ENCODE data around the gene KRTAP12-2. TPM values are rescaled to one million over a fixed set of nuclear protein-coding genes. Genes with fewer than 3 reads are reported as not detected.
"Not testable (repeated sequence)": the region's sequence is repeated elsewhere in the genome, so short reads cannot be mapped to it uniquely, and the experiment has no call there.

Gene KRTAP12-2
- polyA plus RNA-seq, 2 donors = not detected

GRCh38 chr21:44644878-44645277 is 21.8 kb downstream of the KRTAP12-2 start:
- no peak overlapping the region for H3K4me3 ChIP-seq (ENCODE audit: low read depth in 1 of 2, low read length in 2 of 2)
- no peak overlapping the region for H3K27ac ChIP-seq (ENCODE audit: low read depth in 2 of 2, low read length in 1 of 2)
- peaks cover 0 to 7% of the 10 kb centered on the region in 2 donors for H3K9me3 ChIP-seq (ENCODE audit: control insufficient read depth in 2 of 2, insufficient read depth in 1 of 2, low read depth in 1 of 2, low read length in 1 of 2)
- no peaks in the 10 kb centered on the region for H3K27me3 ChIP-seq (ENCODE audit: control insufficient read depth in 1 of 2, insufficient read depth in 2 of 2, low read length in 2 of 2)
- H3K36me3 ChIP-seq (ENCODE audit: control insufficient read depth in 2 of 2, insufficient read depth in 2 of 2, low read length in 1 of 2) = no peaks in the 10 kb centered on the region
- H3K4me1 ChIP-seq (ENCODE audit: control insufficient read depth in 2 of 2, insufficient read depth in 2 of 2, low read length in 1 of 2) = no peaks in the 10 kb centered on the region
- 44 to 48% methylated on average over 2 of the region's 2 CpGs for whole genome bisulfite sequencing, 2 donors

- Histone ChIP-seq H3K4me3 (ENCODE audit: low read depth in 1 of 2, low read length in 2 of 2) (no peak overlapping the region), H3K36me3 (ENCODE audit: control insufficient read depth in 2 of 2, insufficient read depth in 2 of 2, low read length in 1 of 2) (no peaks in the 10 kb centered on the region), H3K4me1 (ENCODE audit: control insufficient read depth in 2 of 2, insufficient read depth in 2 of 2, low read length in 1 of 2) (no peaks in the 10 kb centered on the region), H3K9me3 (ENCODE audit: control insufficient read depth in 2 of 2, insufficient read depth in 1 of 2, low read depth in 1 of 2, low read length in 1 of 2) (peaks cover 0 to 7% of the 10 kb centered on the region in 2 donors), H3K27ac (ENCODE audit: low read depth in 2 of 2, low read length in 1 of 2) (no peak overlapping the region), H3K27me3 (ENCODE audit: control insufficient read depth in 1 of 2, insufficient read depth in 2 of 2, low read length in 2 of 2) (no peaks in the 10 kb centered on the region)
- WGBS, 2 donors = 62 to 64% methylated on average over 14 of the region's 14 CpGs
Observed at GRCh38 chr21:44643741-44644310, 22.9 kb downstream of the KRTAP12-2 start.

- peaks cover 0 to 5% of the 10 kb centered on the region in 2 donors for H3K27me3 ChIP-seq (ENCODE audit: control insufficient read depth in 1 of 2, insufficient read depth in 2 of 2, low read length in 2 of 2)
- no peaks in the 10 kb centered on the region for H3K4me1 ChIP-seq (ENCODE audit: control insufficient read depth in 2 of 2, insufficient read depth in 2 of 2, low read length in 1 of 2)
- H3K4me3 ChIP-seq (ENCODE audit: low read depth in 1 of 2, low read length in 2 of 2) = no peak overlapping the region
- WGBS, 2 donors = 80 to 88% methylated on average over 5 of the region's 5 CpGs
- H3K9me3 ChIP-seq (ENCODE audit: control insufficient read depth in 2 of 2, insufficient read depth in 1 of 2, low read depth in 1 of 2, low read length in 1 of 2) = peaks cover 0 to 7% of the 10 kb centered on the region in 2 donors
- no peak overlapping the region for H3K27ac ChIP-seq (ENCODE audit: low read depth in 2 of 2, low read length in 1 of 2)
- H3K36me3 ChIP-seq (ENCODE audit: control insufficient read depth in 2 of 2, insufficient read depth in 2 of 2, low read length in 1 of 2) = no peaks in the 10 kb centered on the region
Observed at GRCh38 chr21:44640761-44641160, 26.0 kb downstream of the KRTAP12-2 start.

- Histone ChIP-seq H3K27ac (ENCODE audit: low read depth in 2 of 2, low read length in 1 of 2) (no peak overlapping the region), H3K9me3 (ENCODE audit: control insufficient read depth in 2 of 2, insufficient read depth in 1 of 2, low read depth in 1 of 2, low read length in 1 of 2) (peaks cover 0 to 7% of the 10 kb centered on the region in 2 donors), H3K4me3 (ENCODE audit: low read depth in 1 of 2, low read length in 2 of 2) (no peak overlapping the region), H3K27me3 (ENCODE audit: control insufficient read depth in 1 of 2, insufficient read depth in 2 of 2, low read length in 2 of 2) (peaks cover 0 to 5% of the 10 kb centered on the region in 2 donors), H3K4me1 (ENCODE audit: control insufficient read depth in 2 of 2, insufficient read depth in 2 of 2, low read length in 1 of 2) (no peaks in the 10 kb centered on the region), H3K36me3 (ENCODE audit: control insufficient read depth in 2 of 2, insufficient read depth in 2 of 2, low read length in 1 of 2) (no peaks in the 10 kb centered on the region)
- 76 to 85% methylated on average over 12 of the region's 12 CpGs for WGBS, 2 donors
Observed at GRCh38 chr21:44639331-44639655, 27.4 kb downstream of the KRTAP12-2 start.

GRCh38 chr21:44638506-44639330 is 28.0 kb downstream of the KRTAP12-2 start:
- H3K27me3 ChIP-seq (ENCODE audit: control insufficient read depth in 1 of 2, insufficient read depth in 2 of 2, low read length in 2 of 2); H3K36me3 ChIP-seq (ENCODE audit: control insufficient read depth in 2 of 2, insufficient read depth in 2 of 2, low read length in 1 of 2); H3K9me3 ChIP-seq (ENCODE audit: control insufficient read depth in 2 of 2, insufficient read depth in 1 of 2, low read depth in 1 of 2, low read length in 1 of 2); H3K4me1 ChIP-seq (ENCODE audit: control insufficient read depth in 2 of 2, insufficient read depth in 2 of 2, low read length in 1 of 2); H3K27ac ChIP-seq (ENCODE audit: low read depth in 2 of 2, low read length in 1 of 2); H3K4me3 ChIP-seq (ENCODE audit: low read depth in 1 of 2, low read length in 2 of 2): not testable (repeated sequence)
- WGBS, 2 donors = 79 to 84% methylated on average over 17 to 21 of the region's 21 CpGs

GRCh38 chr21:44637851-44638348 is 28.8 kb downstream of the KRTAP12-2 start:
- H3K27me3 ChIP-seq (ENCODE audit: control insufficient read depth in 1 of 2, insufficient read depth in 2 of 2, low read length in 2 of 2); H3K27ac ChIP-seq (ENCODE audit: low read depth in 2 of 2, low read length in 1 of 2); H3K36me3 ChIP-seq (ENCODE audit: control insufficient read depth in 2 of 2, insufficient read depth in 2 of 2, low read length in 1 of 2); H3K4me1 ChIP-seq (ENCODE audit: control insufficient read depth in 2 of 2, insufficient read depth in 2 of 2, low read length in 1 of 2); H3K9me3 ChIP-seq (ENCODE audit: control insufficient read depth in 2 of 2, insufficient read depth in 1 of 2, low read depth in 1 of 2, low read length in 1 of 2); H3K4me3 ChIP-seq (ENCODE audit: low read depth in 1 of 2, low read length in 2 of 2): not testable (repeated sequence)
- 64 to 65% methylated on average over 8 to 12 of the region's 12 CpGs for whole genome bisulfite sequencing, 2 donors

- Histone ChIP-seq H3K27ac (ENCODE audit: low read depth in 2 of 2, low read length in 1 of 2) (no peak within 1 kb of the TSS), H3K36me3 (ENCODE audit: control insufficient read depth in 2 of 2, insufficient read depth in 2 of 2, low read length in 1 of 2) (no peaks in the 10 kb centered on the region), H3K4me1 (ENCODE audit: control insufficient read depth in 2 of 2, insufficient read depth in 2 of 2, low read length in 1 of 2) (no peaks in the 10 kb centered on the region), H3K27me3 (ENCODE audit: control insufficient read depth in 1 of 2, insufficient read depth in 2 of 2, low read length in 2 of 2) (peaks cover 0 to 5% of the 10 kb centered on the region in 2 donors), H3K4me3 (ENCODE audit: low read depth in 1 of 2, low read length in 2 of 2) (no peak within 1 kb of the TSS), H3K9me3 (ENCODE audit: control insufficient read depth in 2 of 2, insufficient read depth in 1 of 2, low read depth in 1 of 2, low read length in 1 of 2) (no peaks in the 10 kb centered on the region)
- 49 to 50% methylated on average over 17 to 21 of the region's 21 CpGs for WGBS, 2 donors
Observed at GRCh38 chr21:44637018-44637850, 29.5 kb downstream of the KRTAP12-2 start, which contains the start of gene KRTAP10-10. Gene KRTAP10-10 (plus strand): TSS chr21:44637356. CDS start chr21:44637418, 62 bp downstream.

- Histone ChIP-seq H3K4me3 (ENCODE audit: low read depth in 1 of 2, low read length in 2 of 2) (no peak overlapping the region), H3K27me3 (ENCODE audit: control insufficient read depth in 1 of 2, insufficient read depth in 2 of 2, low read length in 2 of 2) (peaks cover 0 to 5% of the 10 kb centered on the region in 2 donors), H3K9me3 (ENCODE audit: control insufficient read depth in 2 of 2, insufficient read depth in 1 of 2, low read depth in 1 of 2, low read length in 1 of 2) (no peaks in the 10 kb centered on the region), H3K36me3 (ENCODE audit: control insufficient read depth in 2 of 2, insufficient read depth in 2 of 2, low read length in 1 of 2) (no peaks in the 10 kb centered on the region), H3K27ac (ENCODE audit: low read depth in 2 of 2, low read length in 1 of 2) (no peak overlapping the region), H3K4me1 (ENCODE audit: control insufficient read depth in 2 of 2, insufficient read depth in 2 of 2, low read length in 1 of 2) (no peaks in the 10 kb centered on the region)
- 76 to 84% methylated on average over 15 of the region's 15 CpGs for WGBS, 2 donors
Observed at GRCh38 chr21:44636209-44637017, 30.3 kb downstream of the KRTAP12-2 start.

GRCh38 chr21:44632067-44632466 is 34.7 kb downstream of the KRTAP12-2 start:
- peaks cover 0 to 3% of the 10 kb centered on the region in 2 donors for H3K9me3 ChIP-seq (ENCODE audit: control insufficient read depth in 2 of 2, insufficient read depth in 1 of 2, low read depth in 1 of 2, low read length in 1 of 2)
- no peak overlapping the region for H3K4me3 ChIP-seq (ENCODE audit: low read depth in 1 of 2, low read length in 2 of 2)
- 88 to 89% methylated on average over 1 of the region's 1 CpG for WGBS, 2 donors

More at GRCh38 chr21:44632067-44632466, 34.7 kb downstream of the KRTAP12-2 start:
- Histone ChIP-seq H3K36me3 (ENCODE audit: control insufficient read depth in 2 of 2, insufficient read depth in 2 of 2, low read length in 1 of 2) (no peaks in the 10 kb centered on the region), H3K27ac (ENCODE audit: low read depth in 2 of 2, low read length in 1 of 2) (no peak overlapping the region), H3K27me3 (ENCODE audit: control insufficient read depth in 1 of 2, insufficient read depth in 2 of 2, low read length in 2 of 2) (peaks cover 0 to 5% of the 10 kb centered on the region in 2 donors), H3K4me1 (ENCODE audit: control insufficient read depth in 2 of 2, insufficient read depth in 2 of 2, low read length in 1 of 2) (peaks cover 0 to 2% of the 10 kb centered on the region in 2 donors)

All from esophagus (tissue), 2 donors.